HepG2 (cell line): ENCODE measurements around the gene NFE2L2. TPM values are rescaled to one million over a fixed set of nuclear protein-coding genes. Genes with fewer than 3 reads are reported as not detected.

Experiments used
- CBX2 ChIP-seq, 2 experiments: fragments of 200-600 bp in 1 of 2; sonication (generic); formaldehyde crosslinking in 1 of 2; IDR thresholded peaks; 2 replicates each; pipeline versions ENCODE4 v1.7.0 to v1.8.1; 2018 to 2022; ENCODE audit warnings: low read depth in 2 of 2, low read length in 1 of 2, mild to moderate bottlenecking in 1 of 2, missing genetic modification reagents in 1 of 2
- CHCHD3 ChIP-seq: sonication (generic); formaldehyde crosslinking; IDR thresholded peaks from 2 replicates; pipeline ENCODE4 v1.8.0; 2022; ENCODE audit warnings: mild to moderate bottlenecking, missing genetic modification reagents, moderate library complexity
- FOXP4 ChIP-seq: sonication (generic); formaldehyde crosslinking; IDR thresholded peaks from 2 replicates; pipeline ENCODE4 v1.4.0; 2020; ENCODE audit warnings: missing genetic modification reagents
- HDAC2 ChIP-seq: sonication (generic); formaldehyde crosslinking; IDR thresholded peaks from 2 replicates; pipeline ENCODE4 v1.4.0; 2020; ENCODE audit warnings: missing genetic modification reagents
- HNF4A ChIP-seq: sonication (generic); formaldehyde crosslinking; IDR thresholded peaks from 2 replicates; pipeline ENCODE4 v1.4.0; 2020; ENCODE audit warnings: missing genetic modification reagents
- JUNB ChIP-seq: sonication (generic); formaldehyde crosslinking; IDR thresholded peaks from 2 replicates; pipeline ENCODE4 v1.8.0; 2022; ENCODE audit warnings: missing genetic modification reagents, mild to moderate bottlenecking, borderline replicate concordance
- RARG ChIP-seq: sonication (generic); formaldehyde crosslinking; IDR thresholded peaks from 2 replicates; pipeline ENCODE4 v1.4.0; 2020; ENCODE audit warnings: low read depth, mild to moderate bottlenecking, missing genetic modification reagents
- RCOR2 ChIP-seq: IDR thresholded peaks from 2 replicates; pipeline ENCODE4 v1.6.1; 2016; ENCODE audit warnings: missing biosample characterization, missing genetic modification reagents
- TAF15 ChIP-seq: fragments of 200-400 bp; formaldehyde crosslinking; IDR thresholded peaks from one replicate; pipeline ENCODE4 v1.6.1; 2018; ENCODE audit warnings: mild to moderate bottlenecking, low read depth, low read length; ENCODE audit not compliant: poor library complexity, severe bottlenecking
- TGIF2 ChIP-seq: IDR thresholded peaks from 2 replicates; pipeline ENCODE4 v1.6.1; 2016; ENCODE audit warnings: control low read depth, missing compliant biosample characterization
- ZBTB46 ChIP-seq: sonication (generic); formaldehyde crosslinking; IDR thresholded peaks from 2 replicates; pipeline ENCODE4 v1.4.0; 2020; ENCODE audit warnings: mild to moderate bottlenecking, missing genetic modification reagents, borderline replicate concordance
- ZC3H4 ChIP-seq: sonication (generic); formaldehyde crosslinking; IDR thresholded peaks from 2 replicates; pipeline ENCODE4 v1.4.0; 2020; ENCODE audit warnings: missing genetic modification reagents, borderline replicate concordance
- ZFP36L2 ChIP-seq: sonication (generic); formaldehyde crosslinking; IDR thresholded peaks from 2 replicates; pipeline ENCODE4 v1.4.0; 2020; ENCODE audit warnings: missing genetic modification reagents
- ZFP82 ChIP-seq: sonication (generic); formaldehyde crosslinking; IDR thresholded peaks from 2 replicates; pipeline ENCODE4 v1.5.1; 2020; ENCODE audit warnings: mild to moderate bottlenecking, missing genetic modification reagents, borderline replicate concordance
- ZFYVE20 ChIP-seq: sonication (generic); formaldehyde crosslinking; IDR thresholded peaks from 2 replicates; pipeline ENCODE4 v1.8.0; 2023; ENCODE audit warnings: low read depth, mild to moderate bottlenecking, moderate library complexity, missing genetic modification reagents, borderline replicate concordance
- ZNF431 ChIP-seq: sonication (generic); formaldehyde crosslinking; IDR thresholded peaks from 2 replicates; pipeline ENCODE4 v1.9.0; 2022; ENCODE audit warnings: missing genetic modification reagents, low read depth, mild to moderate bottlenecking, borderline replicate concordance
- ZNF510 ChIP-seq: sonication (generic); formaldehyde crosslinking; IDR thresholded peaks from 2 replicates; pipeline ENCODE4 v1.4.0; 2020; ENCODE audit warnings: low read depth, mild to moderate bottlenecking, missing genetic modification reagents
- ZNF572 ChIP-seq: sonication (generic); formaldehyde crosslinking; IDR thresholded peaks from 2 replicates; pipeline ENCODE4 v1.5.1; 2020; ENCODE audit warnings: mild to moderate bottlenecking, missing genetic modification reagents
- ZNF691 ChIP-seq: sonication (generic); formaldehyde crosslinking; IDR thresholded peaks from 2 replicates; pipeline ENCODE4 v1.4.0; 2020; ENCODE audit warnings: missing genetic modification reagents, low read depth, mild to moderate bottlenecking, borderline replicate concordance
- polyA plus RNA-seq, 8 experiments: library from polyadenylated mRNA; depleted of rRNA in 3 of 8; stranded (reverse) in 7 of 8; unstranded in 1 of 8; fragments of >200 nt; fragmentation: Illumina TruSeq in 4 of 8; extraction: Trizol in 4 of 8; gene quantifications; 2 replicates each; pipeline versions ENCODE4 v1.2.1 to v1.2.3, GENCODE V29; 2011 to 2016; ENCODE audit warnings: low read depth in 4 of 8, missing spikeins in 1 of 8, mixed read lengths in 1 of 8; ENCODE audit not compliant: insufficient read depth in 1 of 8
- total RNA-seq, 5 experiments: library from RNA; depleted of rRNA; stranded (reverse); fragments of >200 nt; fragmentation: Illumina TruSeq; extraction: Trizol; gene quantifications; 2 replicates each; pipeline ENCODE4 v1.2.3, GENCODE V29; 2016; ENCODE audit warnings: low read depth in 1 of 5
- TF ChIP-seq, protein P1 (sequence below): sonication (generic); formaldehyde crosslinking; IDR thresholded peaks from 2 replicates; pipeline ENCODE4 v1.8.0; 2022; ENCODE audit warnings: missing genetic modification reagents, mild to moderate bottlenecking, inconsistent platforms, borderline replicate concordance

Gene NFE2L2
- total and polyA plus RNA-seq, 2 of the 13 experiments (the other 11 are each of a cell fraction or from before 2014, with no cell fraction given) = 84.6 to 215 TPM

GRCh38 chr2:177188482-177189469 is 75.8 kb downstream of the NFE2L2 start (continued):
- TF ChIP-seq TAF15 = no peak
- peak; percentile 48; the same call in 1 of the 2 replicates for TF ChIP-seq ZNF691
- no peak for TF ChIP-seq CHCHD3 (CRISPR knock-in tag)
- no peak for TF ChIP-seq RARG (CRISPR knock-in tag)
- TF ChIP-seq ZNF510 (CRISPR knock-in tag) = no peak
- peak; percentile 65; the same call in 1 of the 2 replicates for TF ChIP-seq ZC3H4 (CRISPR knock-in tag)
- TF ChIP-seq ZFYVE20 = no peak
- TF ChIP-seq ZNF431 (CRISPR knock-in tag) = no peak; the same call in 1 of the 2 replicates
- no peak for TF ChIP-seq ZFP82 (CRISPR knock-in tag)
- TF ChIP-seq, protein P1, sequence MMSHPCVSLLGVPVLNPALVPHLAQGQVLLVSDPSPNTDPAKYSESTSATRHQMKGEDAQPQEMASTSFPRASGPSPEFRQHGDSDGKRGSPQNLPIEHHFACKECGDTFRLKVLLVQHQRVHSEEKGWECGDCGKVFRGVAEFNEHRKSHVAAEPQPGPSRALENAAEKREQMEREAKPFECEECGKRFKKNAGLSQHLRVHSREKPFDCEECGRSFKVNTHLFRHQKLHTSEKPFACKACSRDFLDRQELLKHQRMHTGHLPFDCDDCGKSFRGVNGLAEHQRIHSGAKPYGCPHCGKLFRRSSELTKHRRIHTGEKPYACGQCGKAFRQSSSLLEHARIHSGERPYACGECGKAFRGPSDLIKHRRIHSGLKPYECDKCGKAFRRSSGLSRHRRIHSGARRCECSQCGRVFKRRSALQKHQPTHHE (CRISPR knock-in tag) = no peak
- peak; percentile 9; the same call in 1 of the 2 replicates for TF ChIP-seq RCOR2 (CRISPR knock-in tag)
- peak; percentile 90 for TF ChIP-seq HDAC2 (CRISPR knock-in tag)
- no peak for TF ChIP-seq ZFP36L2
- TF ChIP-seq HNF4A = peak; percentile 89
- TF ChIP-seq TGIF2 (CRISPR knock-in tag) = no peak; the same call in none of the 2 replicates
- TF ChIP-seq CBX2 (IDR thresholded peaks at IDR 0.05; ENCODE audit: low read depth, low read length) = no peak
- TF ChIP-seq CBX2 (CRISPR knock-in tag; IDR thresholded peaks at IDR 0.05; ENCODE audit: low read depth) = no peak
- TF ChIP-seq JUNB (CRISPR knock-in tag) = no peak
- TF ChIP-seq FOXP4 = peak; percentile 96
- TF ChIP-seq ZBTB46 = no peak
- TF ChIP-seq ZNF572 (CRISPR knock-in tag) = no peak
